ENCODE measurements around the gene F2.

GRCh38 chr11:46726206-46726862, 7.3 kb downstream of the F2 start:
- TF ChIP-seq POLR2A (IDR thresholded peaks at IDR 0.05; ENCODE audit: low read depth) (no peak), CTCF (IDR thresholded peaks at IDR 0.05) (no peak), POLR2AphosphoS5 (IDR thresholded peaks at IDR 0.05) (no peak)
